GM18873 (cell line): ENCODE data around the gene RAB23.

Experiments used
- ATAC-seq: cut with Tn5 transposase; IDR thresholded peaks from one replicate; pipeline ENCODE4 v1.9.1; 2021; ENCODE audit warnings: mild to moderate bottlenecking, moderate library complexity, moderate number of reproducible peaks; ENCODE audit not compliant: unreplicated experiment, low FRiP score

Gene RAB23

GRCh38 chr6:57141451-57142177 is 80.5 kb downstream of the RAB23 start:
- no peak for ATAC-seq

- ATAC-seq, result no peak
These were observed 84.1 kb downstream of the RAB23 start for GRCh38 chr6:57138026-57138425.

- no peak for ATAC-seq
These were observed 84.8 kb downstream of the RAB23 start for GRCh38 chr6:57137350-57137749.
